ENCODE measurements around the gene KLF9.
"Not testable (repeated sequence)": the region's sequence is repeated elsewhere in the genome, so short reads cannot be mapped to it uniquely, and the experiment has no call there.

KLF9 gene

DNA sequence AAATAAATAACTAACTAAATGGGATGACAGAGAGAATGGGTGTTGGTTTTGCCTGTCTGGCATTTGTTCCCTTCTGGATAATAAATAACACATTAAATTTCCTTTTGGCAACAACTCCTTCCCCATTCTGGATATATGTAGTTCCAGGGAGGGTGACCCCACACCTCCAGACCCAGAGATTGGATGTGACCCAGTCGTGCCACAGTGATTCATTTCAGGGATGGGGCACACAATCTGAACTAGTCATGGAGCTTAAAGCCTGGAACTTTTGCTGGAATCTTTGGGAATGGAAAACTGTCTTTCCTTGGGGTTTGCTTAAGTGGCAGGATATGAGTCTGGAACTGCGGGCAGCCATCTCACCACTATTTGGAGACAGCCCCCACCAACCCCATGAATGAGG lies 11.3 kb downstream of the KLF9 start:
- DNase-seq, result no peak

DNA sequence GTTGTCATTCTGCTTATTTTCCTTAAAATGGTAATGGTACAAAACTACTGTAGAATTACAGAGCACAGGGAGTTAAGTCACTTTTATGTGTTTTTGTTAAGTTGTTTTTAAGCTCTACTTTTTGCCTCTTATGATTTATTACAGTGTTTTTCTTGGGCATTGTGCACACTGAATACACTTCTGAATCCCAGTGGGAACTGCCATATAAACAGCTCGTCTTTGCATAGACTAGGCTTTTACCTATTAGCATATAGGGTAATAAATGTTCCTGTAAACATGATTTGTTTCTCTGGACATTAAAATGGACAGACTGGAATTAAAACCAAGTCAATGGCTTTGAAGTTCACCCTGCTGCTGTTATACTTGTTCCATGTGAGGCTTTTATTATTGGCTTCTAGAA lies 12.2 kb downstream of the KLF9 start:
- no peak for DNase-seq

DNA sequence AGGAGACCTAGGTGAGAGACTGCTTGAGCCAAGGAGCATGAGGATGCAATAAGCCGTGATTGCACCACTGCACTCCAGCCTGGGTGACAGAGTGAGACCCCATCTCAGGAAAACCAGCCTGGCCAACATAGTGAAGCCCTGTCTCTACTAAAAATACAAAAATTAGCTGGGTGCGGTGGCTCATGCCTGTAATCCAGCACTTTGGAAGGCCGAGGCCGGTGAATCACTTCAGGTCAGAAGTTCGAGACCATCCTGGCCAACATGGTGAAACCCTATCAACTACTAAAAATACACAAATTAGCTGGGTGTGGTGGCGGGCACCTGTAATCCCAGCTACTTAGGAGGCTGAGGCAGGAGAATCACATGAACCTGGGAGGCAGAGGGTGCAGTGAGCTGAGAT lies 13.2 kb downstream of the KLF9 start:
- DNase-seq, result not testable (repeated sequence)

DNA sequence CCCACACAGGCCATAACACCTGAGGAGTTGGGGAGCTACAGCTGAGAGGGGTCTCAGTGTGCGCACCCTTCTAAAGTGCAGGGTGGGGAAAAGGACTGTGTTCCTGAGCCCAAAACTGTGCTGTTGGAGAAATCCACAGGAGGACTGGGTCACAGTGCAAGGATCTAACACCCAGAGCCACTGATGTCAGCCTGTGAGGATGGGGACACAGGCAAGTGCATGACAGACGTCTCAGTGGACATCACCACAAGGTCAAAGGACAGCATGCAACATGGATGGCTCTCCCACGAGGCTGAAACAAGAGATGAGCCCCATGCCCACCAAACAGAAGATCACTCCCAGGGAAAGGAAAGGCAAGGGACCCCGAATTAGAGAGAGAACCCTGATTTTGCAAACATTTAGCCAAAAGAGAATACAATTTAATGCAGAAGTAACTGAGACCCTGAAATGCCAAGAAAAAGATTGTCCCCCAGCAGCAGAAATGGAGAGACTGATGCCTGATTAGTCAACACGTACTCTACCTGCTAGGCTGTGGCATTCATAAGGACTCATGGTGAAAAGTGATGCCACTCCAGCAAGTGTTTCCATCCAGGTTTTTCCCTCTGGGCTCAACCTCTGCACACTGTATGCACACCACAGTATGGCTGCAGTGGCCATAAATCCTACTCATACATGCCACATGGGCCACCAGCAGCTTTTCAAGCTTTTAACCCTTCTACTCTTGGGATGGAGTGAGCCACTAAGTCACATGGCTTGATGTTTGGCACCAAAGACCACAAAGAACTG lies 14.2 kb downstream of the KLF9 start:
- no peak for DNase-seq

DNA sequence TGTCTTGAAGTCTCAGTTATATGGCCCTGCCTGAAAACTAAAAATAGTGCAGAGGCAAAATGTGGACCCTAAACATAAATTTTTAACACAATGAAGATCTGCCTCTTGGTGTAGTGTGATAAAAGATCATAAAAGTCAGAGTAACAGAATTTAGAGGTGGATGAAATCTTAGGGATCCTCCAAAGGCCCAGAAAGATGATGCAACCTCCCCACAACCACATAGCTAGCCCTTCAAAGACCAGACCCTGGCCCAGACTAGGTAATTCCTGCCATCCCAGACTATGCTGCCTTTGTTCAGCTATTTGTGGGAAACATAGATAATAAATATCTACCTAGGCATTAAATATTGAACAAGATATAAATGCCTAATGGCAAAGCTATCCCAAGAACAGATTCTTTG lies 15.3 kb downstream of the KLF9 start:
- DNase-seq, result no peak

DNA sequence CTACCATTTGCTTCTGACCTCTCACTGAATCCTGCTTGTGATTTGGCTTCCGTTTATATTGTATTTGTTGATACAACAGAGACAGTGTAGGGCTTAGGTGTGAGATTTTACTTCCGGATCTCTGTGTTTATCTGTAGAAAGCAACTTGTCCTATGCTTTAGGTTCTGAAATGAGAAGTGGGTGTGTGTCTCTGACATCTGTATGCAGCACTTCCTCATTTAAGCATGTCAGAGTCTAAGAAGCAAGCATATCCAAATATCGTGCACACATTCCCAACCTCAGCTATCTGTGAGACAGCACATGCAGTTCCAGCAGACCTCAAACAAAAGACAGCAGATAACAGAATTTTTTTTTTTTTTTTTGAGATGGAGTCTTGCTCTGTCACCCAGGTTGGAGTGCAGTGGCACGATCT lies 16.3 kb downstream of the KLF9 start:
- peak; percentile 81 for DNase-seq

DNA sequence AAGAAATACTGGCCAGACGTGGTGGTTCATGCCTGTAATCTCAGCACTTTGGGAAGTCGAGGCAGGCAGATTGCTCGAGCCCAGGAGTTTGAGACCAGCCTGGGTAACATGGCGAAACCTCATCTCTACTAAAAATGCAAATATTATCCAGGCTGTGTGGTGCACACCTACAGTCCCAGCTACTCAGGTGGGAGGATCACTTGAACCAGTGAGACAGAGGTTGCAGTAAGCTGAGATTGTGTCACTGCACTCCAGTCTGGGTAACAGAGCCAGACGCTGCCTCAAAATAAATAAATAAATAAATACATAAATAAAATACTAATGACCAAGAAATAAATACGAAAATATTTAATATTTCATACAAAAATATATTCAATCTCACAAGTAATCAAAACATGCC lies 18.8 kb downstream of the KLF9 start:
- DNase-seq, result no peak

DNA sequence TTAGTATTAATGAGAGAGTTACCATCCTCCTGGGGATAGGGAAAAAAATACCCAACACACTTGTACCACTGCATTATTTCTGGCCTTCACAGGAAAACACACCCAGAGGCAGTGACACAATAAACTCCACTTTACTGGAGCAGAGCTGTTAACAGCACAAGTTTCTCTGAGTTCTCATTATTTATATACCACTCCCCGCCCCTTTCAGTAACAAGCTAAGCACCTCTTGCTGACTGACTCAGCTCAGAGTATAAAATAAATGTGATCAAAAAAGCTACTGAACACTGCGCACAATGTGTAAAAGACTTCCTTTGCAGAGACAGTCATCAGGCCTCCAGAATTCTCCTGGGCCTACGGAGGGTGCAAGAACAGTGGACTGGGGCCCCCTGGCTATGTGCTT lies 21.6 kb downstream of the KLF9 start:
- no peak for DNase-seq

DNA sequence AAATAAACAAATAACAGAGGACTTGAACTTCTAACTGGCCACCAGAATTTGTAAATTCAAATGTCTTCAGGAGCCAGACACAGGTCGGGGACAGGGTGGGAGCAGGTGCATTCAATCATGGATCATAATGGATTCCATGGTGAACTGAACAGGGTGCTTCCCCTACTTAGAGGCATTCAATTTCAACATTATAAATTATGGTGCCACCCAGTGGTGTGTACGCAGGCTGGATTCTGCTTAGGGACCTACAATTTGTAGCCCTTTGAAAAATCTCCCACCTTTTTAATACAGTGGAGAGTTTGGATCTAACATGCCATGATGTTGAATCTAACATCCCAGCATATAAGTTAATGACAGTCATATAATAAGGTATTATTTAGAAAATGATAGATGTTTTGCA lies 22.3 kb downstream of the KLF9 start:
- DNase-seq, result no peak

DNA sequence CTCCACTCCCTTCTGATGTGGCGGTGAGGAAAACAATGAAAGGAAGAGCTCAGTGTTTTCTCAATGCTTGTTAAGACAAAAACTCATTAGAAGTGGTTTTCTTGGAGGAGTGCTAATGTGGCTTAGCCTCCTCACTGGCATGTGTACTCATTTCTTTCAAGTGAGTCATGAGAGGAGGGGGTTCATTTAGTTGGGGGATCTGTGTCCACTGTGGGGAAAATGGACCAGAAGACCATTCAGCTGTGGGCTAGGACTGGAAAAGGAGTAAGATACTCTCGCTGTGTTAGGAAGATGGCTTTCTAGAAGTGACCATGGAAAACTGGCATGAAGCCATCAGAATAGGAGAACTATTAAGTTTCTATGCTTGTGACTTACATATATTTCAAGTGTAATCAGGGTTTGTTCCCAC lies 23.5 kb downstream of the KLF9 start:
- DNase-seq, result no peak

DNA sequence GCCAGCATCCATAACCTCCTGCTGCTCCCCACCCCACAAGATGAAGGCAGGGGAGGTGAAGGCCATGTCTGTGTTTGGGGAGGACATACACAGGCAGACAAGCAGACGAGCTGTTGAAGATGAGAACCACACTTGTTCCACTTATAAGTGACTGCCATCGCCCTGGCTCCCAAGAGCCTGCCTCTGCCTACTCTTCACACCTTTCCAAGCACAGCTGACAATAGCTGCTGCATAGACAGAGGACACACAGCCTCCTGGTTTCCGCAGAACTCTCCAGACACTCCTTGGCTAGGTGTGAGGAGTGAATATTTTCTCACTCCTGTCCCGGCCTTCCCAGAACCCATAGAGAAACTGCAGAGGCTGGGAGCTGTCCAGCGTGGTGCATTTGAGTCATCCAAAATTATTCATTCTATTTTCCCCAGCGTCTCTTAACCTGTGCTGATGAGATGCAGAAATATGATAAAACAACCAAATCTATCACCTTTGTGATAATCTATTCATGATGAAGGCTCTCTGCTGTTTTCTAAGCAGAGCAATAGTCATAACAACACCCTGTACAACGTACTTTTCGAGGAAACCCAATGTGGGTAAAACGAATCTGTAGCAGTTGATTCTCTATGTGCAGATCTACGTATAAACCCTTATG lies 24.7 kb downstream of the KLF9 start:
- no peak for DNase-seq

DNA sequence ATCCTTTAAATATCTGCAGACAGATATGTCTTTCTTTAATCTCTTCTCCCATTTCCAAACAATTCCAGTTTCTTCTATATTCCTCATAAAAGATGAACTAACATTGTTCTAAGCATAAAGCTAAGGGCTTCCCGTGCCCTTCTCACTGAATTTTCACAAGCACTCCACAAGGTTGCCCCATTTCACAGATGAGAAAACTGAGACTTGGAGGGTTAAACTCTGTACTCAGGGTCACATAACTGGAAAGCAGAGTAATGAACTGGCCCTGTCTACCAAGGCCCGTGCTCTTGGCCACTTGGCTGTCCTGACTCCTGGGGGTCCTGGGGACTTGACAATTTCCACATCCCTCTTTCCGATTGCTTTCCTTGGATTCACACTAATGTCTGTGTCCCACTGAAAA lies 25.3 kb downstream of the KLF9 start:
- no peak for DNase-seq

DNA sequence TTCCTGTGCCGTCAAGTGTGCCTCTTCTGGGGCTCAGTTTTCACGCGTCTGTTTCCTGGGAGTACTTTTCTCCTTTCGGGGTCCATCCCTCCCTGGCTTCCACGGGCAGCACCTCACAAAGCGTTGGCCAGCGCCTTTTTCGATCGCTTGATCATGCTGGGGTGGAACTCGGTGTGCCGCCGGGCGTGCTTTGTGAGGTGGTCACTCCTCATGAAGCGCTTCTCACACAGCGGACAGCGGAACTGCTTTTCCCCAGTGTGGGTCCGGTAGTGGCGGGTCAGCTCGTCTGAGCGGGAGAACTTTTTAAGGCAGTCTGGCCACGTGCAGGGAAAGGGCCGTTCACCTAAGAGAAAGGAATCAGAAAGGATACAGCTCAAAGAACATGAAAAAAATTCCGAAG lies 26.8 kb downstream of the KLF9 start:
- no peak for DNase-seq

DNA sequence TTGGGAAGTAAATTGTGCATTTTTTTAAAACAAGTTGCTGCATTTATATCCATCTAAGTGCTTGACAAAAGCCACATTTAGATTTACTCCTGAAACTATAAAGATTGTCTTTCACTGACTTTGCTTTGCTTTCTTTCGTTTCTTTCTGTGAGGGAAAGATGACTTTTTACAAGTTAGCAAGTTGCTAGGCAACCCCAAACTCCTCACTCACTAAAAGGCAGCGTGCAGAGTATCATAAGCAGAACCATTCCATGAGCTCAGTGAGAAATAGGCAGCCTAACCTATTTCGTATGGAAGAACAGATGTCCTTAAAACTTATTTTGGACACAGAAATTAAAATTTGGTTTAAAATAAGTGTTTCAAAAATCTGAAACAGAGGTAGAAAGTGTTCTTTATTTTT lies 29.0 kb downstream of the KLF9 start:
- DNase-seq, result no peak

DNA sequence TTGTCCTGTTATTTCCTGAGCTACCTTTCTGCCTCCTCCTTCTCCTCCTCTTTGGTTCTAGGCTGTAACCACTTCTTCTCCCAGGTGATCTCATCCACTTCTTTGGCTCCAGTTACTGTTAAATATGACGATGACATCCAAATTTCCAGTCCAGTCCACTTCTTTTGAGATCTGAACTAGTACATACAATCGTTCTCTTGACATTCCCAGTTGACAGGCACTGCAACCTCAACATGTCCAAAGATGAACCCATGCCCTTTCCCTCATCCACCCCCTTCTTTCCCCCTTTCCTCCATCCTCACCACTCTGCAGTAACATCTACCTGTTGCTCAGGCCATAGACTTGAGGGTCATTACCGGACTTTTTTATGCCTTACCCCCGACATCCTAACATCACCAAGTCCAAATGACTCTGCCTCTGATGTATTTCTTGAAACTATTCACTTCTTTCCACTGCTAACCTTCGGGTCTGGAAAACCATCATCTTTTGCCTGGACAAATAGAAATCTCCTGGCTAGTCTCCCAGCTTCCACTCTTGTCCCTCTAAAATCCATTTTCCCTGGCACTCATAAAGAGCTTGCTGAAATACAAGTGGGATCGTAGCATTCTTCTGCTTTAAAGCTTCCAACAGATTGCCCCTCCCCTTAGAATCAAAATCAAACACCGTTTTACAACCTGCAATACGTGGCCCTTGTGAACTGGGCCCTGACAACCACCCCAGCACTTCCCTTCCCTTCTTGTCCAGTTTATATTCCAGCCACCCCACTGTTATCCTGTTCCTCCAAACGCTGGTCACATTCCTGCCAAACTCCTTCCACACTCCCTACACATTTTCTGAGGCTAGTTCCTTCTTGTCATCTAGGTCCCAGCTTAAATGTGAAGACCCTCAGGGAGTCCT lies 31.5 kb downstream of the KLF9 start:
- DNase-seq, result no peak

DNA sequence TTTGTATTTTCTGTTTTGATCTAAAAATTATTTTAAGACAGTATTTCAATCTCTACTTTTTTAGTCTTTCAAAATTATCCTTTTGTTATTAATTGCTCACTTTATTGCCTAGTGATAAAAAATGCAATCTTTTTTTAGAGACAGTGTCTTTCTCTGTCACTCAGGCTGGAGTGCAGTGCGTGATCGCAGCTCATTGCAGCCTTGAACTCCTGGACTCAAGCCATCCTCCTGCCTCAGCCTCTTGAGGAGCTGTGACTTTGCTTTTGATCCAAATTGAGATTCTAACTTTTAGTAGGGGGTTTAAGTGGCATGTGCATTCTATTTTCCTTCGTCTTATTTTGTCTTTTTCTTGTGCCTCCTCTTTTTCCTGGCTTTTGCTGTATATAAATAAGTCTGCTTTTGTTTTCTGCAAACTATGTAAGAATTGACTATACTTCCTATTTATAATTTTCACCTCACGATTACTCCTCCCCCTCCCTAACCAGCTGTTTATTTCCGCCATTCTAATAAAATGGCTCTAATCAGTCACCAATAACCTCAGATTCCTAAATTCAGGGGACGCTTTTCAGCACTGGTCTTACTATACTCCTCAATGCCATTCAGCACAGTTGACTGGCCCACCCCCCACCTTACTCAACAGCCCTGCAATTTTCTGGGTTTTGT lies 32.3 kb downstream of the KLF9 start:
- DNase-seq, result no peak

DNA sequence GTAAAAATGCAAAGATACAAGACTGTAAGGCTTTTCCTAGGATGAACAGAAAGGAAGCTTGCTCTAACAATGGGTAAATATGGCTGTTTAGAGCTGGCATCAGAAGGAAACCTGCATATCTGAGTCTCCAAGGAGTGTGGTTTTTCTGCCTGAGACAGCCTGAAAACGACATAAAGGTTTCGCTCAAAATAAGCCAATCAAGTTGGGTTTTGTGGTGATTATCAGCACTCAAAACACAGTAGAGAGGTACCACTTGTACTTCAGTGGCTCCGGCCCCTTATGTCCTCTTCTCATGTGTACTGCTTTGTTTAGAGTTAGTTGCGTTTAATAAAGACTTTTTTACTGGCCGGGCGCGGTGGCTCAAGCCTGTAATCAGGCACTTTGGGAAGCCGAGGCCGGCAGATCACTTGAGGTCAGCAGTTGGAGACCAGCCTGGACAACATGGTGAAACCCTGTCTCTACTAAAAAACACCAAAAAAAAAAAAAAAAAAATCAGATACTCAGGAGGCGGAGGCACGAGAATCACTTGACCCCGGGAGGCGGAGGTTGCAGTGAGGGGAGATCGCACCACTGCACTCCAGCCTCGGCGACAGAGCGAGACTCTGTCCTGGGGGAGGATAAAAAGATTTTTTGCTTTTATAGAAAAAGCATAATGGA lies 39.4 kb downstream of the KLF9 start:
- DNase-seq, result no peak

DNA sequence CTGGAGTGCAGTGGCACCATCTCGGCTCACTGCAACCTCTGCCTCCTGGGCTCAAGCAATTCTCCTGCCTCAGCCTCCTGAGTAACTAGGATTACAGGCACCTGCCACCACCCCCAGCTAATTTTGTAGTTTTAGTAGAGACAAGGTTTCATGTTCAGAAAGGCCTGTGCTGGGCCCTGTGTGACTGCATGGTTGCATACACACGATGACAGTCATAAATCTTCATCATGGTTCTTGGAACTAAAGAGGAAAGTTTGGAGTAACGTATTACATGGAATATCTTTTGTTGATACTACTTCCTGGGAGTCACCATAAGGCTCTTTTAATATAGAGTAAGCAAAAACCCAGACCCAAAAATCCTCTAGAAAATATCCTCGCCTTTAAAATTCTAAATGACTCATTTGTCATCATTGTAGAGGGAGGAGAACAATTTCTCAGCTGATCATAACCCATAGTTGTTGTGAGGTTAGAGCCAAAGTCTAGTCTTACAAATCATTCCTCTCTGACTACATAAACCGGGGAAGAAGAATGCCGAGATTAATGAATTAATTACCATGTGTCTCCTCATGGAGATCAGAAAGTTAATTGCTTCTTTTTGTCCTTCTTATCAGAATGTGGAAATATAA lies 47.0 kb downstream of the KLF9 start:
- no peak for DNase-seq

DNA sequence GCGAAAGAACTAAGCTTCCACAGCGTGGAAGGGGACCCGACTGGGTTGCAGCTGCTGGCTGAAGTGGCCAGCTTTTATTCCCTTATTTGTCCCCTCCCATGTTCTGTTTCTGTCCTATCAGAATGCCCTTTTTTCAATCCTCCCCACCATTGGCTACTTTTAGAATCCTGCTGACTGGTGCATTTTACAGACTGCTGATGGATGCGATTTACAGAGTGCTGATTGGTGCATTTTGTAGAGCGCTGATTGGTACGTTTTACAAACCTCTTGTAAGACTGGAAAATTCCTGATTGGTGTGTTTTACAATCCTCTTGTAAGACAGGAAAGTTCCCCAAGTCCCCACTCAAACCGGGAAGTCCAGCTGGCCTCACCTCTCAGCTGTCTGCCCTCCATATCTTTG lies 50.7 kb downstream of the KLF9 start:
- DNase-seq, result no peak

DNA sequence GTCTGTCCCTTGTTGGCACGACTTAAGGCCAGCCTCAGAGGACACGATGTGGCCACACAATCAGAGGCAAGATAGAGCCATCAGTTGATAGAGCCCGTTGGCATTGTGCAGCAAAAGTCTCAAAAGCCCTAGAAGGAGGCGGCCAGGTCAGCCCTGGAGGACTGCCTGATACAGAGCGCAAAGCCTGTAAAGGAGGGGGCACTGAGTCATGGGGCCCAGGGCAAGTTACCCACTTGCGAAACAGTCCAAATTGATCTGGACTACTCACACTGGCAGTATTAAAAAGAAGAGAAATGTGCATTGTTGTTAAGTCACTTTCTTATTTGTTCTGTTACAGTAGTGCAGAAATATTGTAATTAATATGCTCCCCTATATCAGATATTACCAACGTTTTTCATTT lies 51.5 kb downstream of the KLF9 start:
- no peak for DNase-seq

DNA sequence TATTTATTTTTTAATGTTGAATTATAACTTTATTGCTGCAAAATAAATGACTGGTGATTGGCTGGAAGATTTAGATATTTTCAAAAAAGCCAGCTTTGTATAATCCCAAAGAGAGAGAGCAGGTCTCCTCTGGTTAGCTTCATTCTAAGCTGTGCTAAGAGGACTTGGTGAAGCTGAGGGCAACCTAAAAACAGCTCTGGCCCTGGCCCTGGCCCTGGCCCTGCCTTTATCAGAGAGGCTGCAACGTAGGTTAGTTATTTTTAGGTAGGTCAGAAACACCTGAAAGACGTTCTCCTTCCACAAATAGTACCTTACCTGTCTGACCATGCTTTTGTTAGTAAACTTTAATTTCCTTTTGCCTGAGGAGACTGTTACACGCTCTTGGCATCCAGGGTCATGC lies 58.7 kb downstream of the KLF9 start:
- no peak for DNase-seq

DNA sequence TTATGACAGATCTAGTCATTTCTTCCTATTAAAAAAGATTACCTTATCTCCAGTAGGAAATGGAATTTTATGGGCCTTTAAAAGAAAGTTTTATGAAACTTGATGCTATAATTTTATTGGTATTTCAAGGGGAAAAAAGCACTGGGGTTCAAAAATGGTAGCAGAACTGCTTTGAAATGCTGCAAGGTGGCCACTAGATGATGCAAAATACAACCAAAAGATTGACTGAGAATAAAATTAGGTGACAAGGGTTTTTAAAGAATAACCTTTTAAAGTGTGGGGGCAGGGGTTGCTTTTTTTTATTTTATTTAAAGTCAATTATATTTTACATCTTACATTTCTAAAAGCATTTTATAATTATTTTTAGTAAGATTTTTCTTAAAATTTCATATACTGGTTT lies 61.7 kb downstream of the KLF9 start:
- DNase-seq, result no peak

Measured in GF-D8 (cell line).